Esophagus muscularis mucosa (tissue), 3 donors: ENCODE results near the gene SLC16A1.
A peak's percentile ranks its signal among the peaks of the same experiment; 100 is the strongest.

Experiments used
- EP300 ChIP-seq: sonication (generic); formaldehyde crosslinking; IDR thresholded peaks from one replicate; pipeline ENCODE4 v1.6.1; 2017; ENCODE audit warnings: antibody characterized with exemption
- TF ChIP-seq, protein P1 (sequence below), 3 experiments: fragments of 200-600 bp in 2 of 3; fragments of 450-650 bp in 1 of 3; sonication (generic) in 2 of 3; IDR thresholded peaks; one replicate each; pipeline ENCODE4 v1.5.1; 2017 to 2019; ENCODE audit warnings: antibody characterized with exemption in 3 of 3, mild to moderate bottlenecking in 2 of 3, moderate library complexity in 1 of 3

DNA sequence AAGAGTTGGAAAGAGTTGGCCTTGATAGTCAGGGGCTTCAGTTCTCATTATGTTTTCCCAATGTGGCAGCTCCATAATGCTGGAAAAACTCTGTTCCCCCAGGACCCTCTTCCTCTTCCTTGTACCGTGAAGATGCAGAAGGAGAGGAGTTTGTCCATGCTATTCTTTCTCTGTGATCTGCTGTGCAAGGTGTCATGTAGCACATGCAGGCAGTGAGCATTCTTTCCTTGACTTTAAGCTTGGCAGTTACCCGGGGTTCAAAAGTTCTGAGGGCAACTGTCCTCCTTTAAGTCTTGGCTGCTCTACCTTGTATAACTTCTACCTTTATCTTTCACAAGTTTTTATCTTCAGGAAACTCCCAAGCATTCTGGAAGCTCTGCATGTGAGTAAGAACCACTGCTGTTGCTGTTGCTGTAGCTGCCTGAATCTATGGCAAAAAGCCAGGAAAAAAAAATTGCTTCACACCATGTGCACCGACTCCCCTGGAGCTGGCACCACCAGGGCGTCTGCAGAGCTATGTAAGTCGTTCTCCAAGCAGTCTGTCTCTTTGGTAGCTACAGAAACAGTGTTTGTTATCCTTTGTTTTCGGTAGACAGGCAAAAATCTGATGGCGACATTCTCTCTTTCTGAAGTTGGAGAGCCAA is 42.7 kb upstream of the SLC16A1 start:
- no peak for TF ChIP-seq EP300
- TF ChIP-seq, protein P1, sequence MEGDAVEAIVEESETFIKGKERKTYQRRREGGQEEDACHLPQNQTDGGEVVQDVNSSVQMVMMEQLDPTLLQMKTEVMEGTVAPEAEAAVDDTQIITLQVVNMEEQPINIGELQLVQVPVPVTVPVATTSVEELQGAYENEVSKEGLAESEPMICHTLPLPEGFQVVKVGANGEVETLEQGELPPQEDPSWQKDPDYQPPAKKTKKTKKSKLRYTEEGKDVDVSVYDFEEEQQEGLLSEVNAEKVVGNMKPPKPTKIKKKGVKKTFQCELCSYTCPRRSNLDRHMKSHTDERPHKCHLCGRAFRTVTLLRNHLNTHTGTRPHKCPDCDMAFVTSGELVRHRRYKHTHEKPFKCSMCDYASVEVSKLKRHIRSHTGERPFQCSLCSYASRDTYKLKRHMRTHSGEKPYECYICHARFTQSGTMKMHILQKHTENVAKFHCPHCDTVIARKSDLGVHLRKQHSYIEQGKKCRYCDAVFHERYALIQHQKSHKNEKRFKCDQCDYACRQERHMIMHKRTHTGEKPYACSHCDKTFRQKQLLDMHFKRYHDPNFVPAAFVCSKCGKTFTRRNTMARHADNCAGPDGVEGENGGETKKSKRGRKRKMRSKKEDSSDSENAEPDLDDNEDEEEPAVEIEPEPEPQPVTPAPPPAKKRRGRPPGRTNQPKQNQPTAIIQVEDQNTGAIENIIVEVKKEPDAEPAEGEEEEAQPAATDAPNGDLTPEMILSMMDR (IDR thresholded peaks at IDR 0.05): peak in 1 of 3 experiments; percentile 16
